NCI-H187 (cell line): ENCODE results near the gene OPN1LW.
"Not testable (repeated sequence)": the region's sequence is repeated elsewhere in the genome, so short reads cannot be mapped to it uniquely, and the experiment has no call there.

ENCODE experiments used
- DNase-seq, 2 experiments: peaks; one replicate each; lab custom pipeline; 2025; lab: John Stamatoyannopoulos, UW

Gene OPN1LW

GRCh38 chrX:154135458-154136229 is 8.4 kb upstream of the OPN1LW start:
- DNase-seq = no peak

- peak in 1 of 2 experiments; percentile 20 for DNase-seq
These were observed 7.3 kb upstream of the OPN1LW start for GRCh38 chrX:154136627-154137161.

GRCh38 chrX:154138857-154139256 is 5.2 kb upstream of the OPN1LW start:
- no peak for DNase-seq

GRCh38 chrX:154140206-154140605 is 3.8 kb upstream of the OPN1LW start:
- DNase-seq = no peak

- DNase-seq = no peak
These were observed 3.3 kb upstream of the OPN1LW start for GRCh38 chrX:154140742-154141141.

GRCh38 chrX:154142386-154142785 is 1.7 kb upstream of the OPN1LW start:
- no peak for DNase-seq

- DNase-seq = no peak
These were observed 895 bp upstream of the OPN1LW start for GRCh38 chrX:154142950-154143745.

- DNase-seq = not testable (repeated sequence)
These were observed 7.0 kb downstream of the OPN1LW start for GRCh38 chrX:154151030-154151429.

- not testable (repeated sequence) for DNase-seq
These were observed 12.2 kb downstream of the OPN1LW start for GRCh38 chrX:154156221-154156620.

- DNase-seq = not testable (repeated sequence)
These were observed 13.2 kb downstream of the OPN1LW start for GRCh38 chrX:154157207-154157606.

GRCh38 chrX:154159345-154159744 is 15.3 kb downstream of the OPN1LW start:
- not testable (repeated sequence) for DNase-seq

- not testable (repeated sequence) for DNase-seq
These were observed 20.9 kb downstream of the OPN1LW start for GRCh38 chrX:154164902-154165301.

GRCh38 chrX:154168384-154168783 is 24.3 kb downstream of the OPN1LW start:
- DNase-seq = not testable (repeated sequence)

- not testable (repeated sequence) for DNase-seq
These were observed 28.5 kb downstream of the OPN1LW start for GRCh38 chrX:154172535-154172943.

- DNase-seq = not testable (repeated sequence)
These were observed 30.3 kb downstream of the OPN1LW start for GRCh38 chrX:154174356-154174755.

- DNase-seq = not testable (repeated sequence)
These were observed 38.3 kb downstream of the OPN1LW start, which contains the start of gene OPN1MW for GRCh38 chrX:154182296-154182695. TSS of gene OPN1MW (plus strand) at chrX:154182596. CDS start at chrX:154182678, 82 bp downstream.

- DNase-seq = not testable (repeated sequence)
These were observed 39.8 kb downstream of the OPN1LW start for GRCh38 chrX:154183794-154184193.

GRCh38 chrX:154192846-154193245 is 48.8 kb downstream of the OPN1LW start:
- DNase-seq = not testable (repeated sequence)

GRCh38 chrX:154194316-154194715 is 50.3 kb downstream of the OPN1LW start:
- not testable (repeated sequence) for DNase-seq

GRCh38 chrX:154196466-154196865 is 52.4 kb downstream of the OPN1LW start:
- not testable (repeated sequence) for DNase-seq
